GM12864 (cell line): Measurements from ENCODE around the gene FAM13A.

Experiments
- DNase-seq: peaks from one replicate; pipeline ENCODE4 v3.0.0-alpha.2; 2011; ENCODE audit warnings: low read depth
- H3K4me3 ChIP-seq: 2 replicates; pipeline ENCODE4 v1.5.1; 2011; ENCODE audit warnings: mild to moderate bottlenecking, low read depth, low read length, control low read depth
- CTCF ChIP-seq: IDR thresholded peaks from 2 replicates; pipeline ENCODE4 v1.5.1; 2011; ENCODE audit warnings: low read depth, mild to moderate bottlenecking, moderate library complexity, low read length, control low read depth, inconsistent platforms; ENCODE audit errors: missing control alignments

FAM13A gene

GRCh38 chr4:88953400-88953799, 103.6 kb downstream of the FAM13A start:
- no peak overlapping the region for H3K4me3 ChIP-seq
- no peak for DNase-seq
- TF ChIP-seq CTCF: no peak

GRCh38 chr4:88952081-88952480, 104.9 kb downstream of the FAM13A start:
- H3K4me3 ChIP-seq: no peak overlapping the region
- TF ChIP-seq CTCF: no peak
- no peak for DNase-seq

GRCh38 chr4:88949605-88950004, 107.4 kb downstream of the FAM13A start:
- no peak overlapping the region for H3K4me3 ChIP-seq
- no peak for DNase-seq
- no peak for TF ChIP-seq CTCF

GRCh38 chr4:88940506-88940905, 116.5 kb downstream of the FAM13A start:
- H3K4me3 ChIP-seq: no peak overlapping the region
- no peak for TF ChIP-seq CTCF
- DNase-seq: no peak

- TF ChIP-seq CTCF: no peak
These were observed 117.3 kb downstream of the FAM13A start for GRCh38 chr4:88939697-88940096.

GRCh38 chr4:88938138-88938537, 118.8 kb downstream of the FAM13A start:
- no peak for TF ChIP-seq CTCF
- H3K4me3 ChIP-seq: no peak overlapping the region
- no peak for DNase-seq

More at GRCh38 chr4:88939697-88940096, 117.3 kb downstream of the FAM13A start:
- no peak for DNase-seq
- H3K4me3 ChIP-seq: no peak overlapping the region

GRCh38 chr4:88937081-88937480, 119.9 kb downstream of the FAM13A start:
- H3K4me3 ChIP-seq: no peak overlapping the region
- no peak for TF ChIP-seq CTCF
- DNase-seq: no peak
